GM10248 (cell line): ENCODE data around the gene ALX1.

Source experiments
- CTCF ChIA-PET: fragments of 300-600 bp; sonication (Branson Sonifier 250); formaldehyde crosslinking; extraction: SDS; loops from one replicate; lab custom pipeline; 2021; ENCODE audit warnings: antibody characterized with exemption; lab: Yijun Ruan, JAX
- POLR2A ChIA-PET: fragments of 350-650 bp; sonication (Branson Sonifier 250); formaldehyde crosslinking; extraction: SDS; loops from one replicate; lab custom pipeline; 2020; ENCODE audit warnings: antibody characterized with exemption; lab: Yijun Ruan, JAX
- DNase-seq: peaks from one replicate; pipeline ENCODE4 v3.0.0; 2012; ENCODE audit errors: extremely low spot score
- TF ChIP-seq, protein P1 (sequence below): IDR thresholded peaks from 2 replicates; pipeline ENCODE4 v1.5.1; 2012; ENCODE audit warnings: mild to moderate bottlenecking, low read depth; ENCODE audit errors: extremely low read depth, missing control alignments, control extremely low read depth

ALX1 gene

DNA sequence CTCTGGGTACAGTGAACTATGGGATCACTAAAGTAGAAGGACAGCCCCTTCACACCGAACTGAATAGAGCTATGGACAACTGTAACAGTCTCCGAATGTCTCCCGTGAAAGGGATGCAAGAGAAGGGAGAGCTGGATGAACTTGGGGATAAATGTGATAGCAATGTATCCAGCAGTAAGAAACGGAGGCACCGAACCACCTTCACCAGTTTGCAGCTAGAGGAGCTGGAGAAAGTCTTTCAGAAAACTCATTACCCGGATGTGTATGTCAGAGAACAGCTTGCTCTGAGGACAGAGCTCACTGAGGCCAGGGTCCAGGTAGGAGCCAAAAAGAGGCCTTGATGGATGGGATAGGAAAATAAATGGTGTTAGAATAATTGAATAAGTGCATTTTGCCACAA lies 3.5 kb downstream of the ALX1 start:
- ChIA-PET POLR2A (no interaction called here), CTCF (interaction anchor here (1.2 kb wide), 1 partner anchor 9 kb away, joined by 4 read pairs; no protein-coding TSS in a partner anchor)
- DNase-seq: no peak
- TF ChIP-seq, protein P1, sequence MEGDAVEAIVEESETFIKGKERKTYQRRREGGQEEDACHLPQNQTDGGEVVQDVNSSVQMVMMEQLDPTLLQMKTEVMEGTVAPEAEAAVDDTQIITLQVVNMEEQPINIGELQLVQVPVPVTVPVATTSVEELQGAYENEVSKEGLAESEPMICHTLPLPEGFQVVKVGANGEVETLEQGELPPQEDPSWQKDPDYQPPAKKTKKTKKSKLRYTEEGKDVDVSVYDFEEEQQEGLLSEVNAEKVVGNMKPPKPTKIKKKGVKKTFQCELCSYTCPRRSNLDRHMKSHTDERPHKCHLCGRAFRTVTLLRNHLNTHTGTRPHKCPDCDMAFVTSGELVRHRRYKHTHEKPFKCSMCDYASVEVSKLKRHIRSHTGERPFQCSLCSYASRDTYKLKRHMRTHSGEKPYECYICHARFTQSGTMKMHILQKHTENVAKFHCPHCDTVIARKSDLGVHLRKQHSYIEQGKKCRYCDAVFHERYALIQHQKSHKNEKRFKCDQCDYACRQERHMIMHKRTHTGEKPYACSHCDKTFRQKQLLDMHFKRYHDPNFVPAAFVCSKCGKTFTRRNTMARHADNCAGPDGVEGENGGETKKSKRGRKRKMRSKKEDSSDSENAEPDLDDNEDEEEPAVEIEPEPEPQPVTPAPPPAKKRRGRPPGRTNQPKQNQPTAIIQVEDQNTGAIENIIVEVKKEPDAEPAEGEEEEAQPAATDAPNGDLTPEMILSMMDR: no peak

- POLR2A ChIA-PET: no interaction called here
- CTCF ChIA-PET: no interaction called here
- DNase-seq: no peak
- TF ChIP-seq, protein P1: no peak
Observed at GRCh38 chr12:85296362-85296761, 16.3 kb downstream of the ALX1 start.

DNA sequence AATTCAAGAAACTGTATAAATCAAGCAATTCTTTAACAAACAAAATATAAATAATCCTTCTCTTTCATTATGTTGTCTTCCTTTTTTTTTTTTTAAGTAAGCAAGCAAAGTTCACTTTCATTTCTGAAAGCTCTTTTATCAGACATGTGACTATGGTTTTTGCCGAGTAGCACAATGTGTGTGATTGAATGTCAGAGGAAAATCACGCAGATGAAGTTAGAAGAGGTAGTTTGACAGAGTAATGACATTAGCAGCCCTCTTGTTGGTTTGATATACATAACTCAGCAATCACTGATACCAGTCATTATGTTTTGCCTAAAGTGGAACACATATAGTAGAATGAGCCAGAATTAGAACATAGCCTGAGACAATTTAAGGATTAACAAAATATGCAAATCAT lies 19.0 kb downstream of the ALX1 start:
- CTCF ChIA-PET: interaction anchor here (2.8 kb wide), 1 partner anchor 11 kb away, joined by 18 read pairs; no protein-coding TSS in a partner anchor
- no peak for DNase-seq
- POLR2A ChIA-PET: no interaction called here
- TF ChIP-seq, protein P1: no peak

GRCh38 chr12:85301051-85301450 lies 21.0 kb downstream of the ALX1 start:
- no peak for DNase-seq
- ChIA-PET POLR2A (no interaction called here), CTCF (no interaction called here)
- TF ChIP-seq, protein P1: no peak

DNA sequence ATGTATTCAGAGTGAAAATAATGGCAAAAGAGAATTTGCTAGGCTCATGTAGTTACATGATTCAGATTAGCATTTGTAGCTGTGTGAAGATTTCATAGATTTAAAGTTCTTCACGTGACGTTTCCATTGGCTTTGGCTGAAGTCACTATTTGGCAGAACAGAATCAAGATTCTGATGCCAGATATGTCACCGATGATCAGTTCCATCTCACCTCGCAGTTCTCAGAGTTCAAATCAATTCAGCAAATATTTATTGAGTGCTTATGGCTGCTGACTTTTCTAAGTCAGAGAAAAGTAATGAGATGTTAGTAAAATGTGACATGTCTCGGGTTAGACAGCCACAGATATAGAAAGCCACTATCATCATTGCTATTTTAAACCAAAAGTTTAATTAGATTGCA lies 28.4 kb downstream of the ALX1 start:
- DNase-seq: no peak
- TF ChIP-seq, protein P1: no peak
- POLR2A ChIA-PET: no interaction called here
- CTCF ChIA-PET: interaction anchor here (1.2 to 3.9 kb wide), 3 partner anchors 10 to 141 kb away, joined by 3 to 18 read pairs (median 10); no protein-coding TSS in a partner anchor

GRCh38 chr12:85309125-85309566 lies 29.1 kb downstream of the ALX1 start:
- TF ChIP-seq, protein P1: no peak
- POLR2A ChIA-PET: interaction anchor here (0.7 kb wide), 1 partner anchor 587 kb away, joined by 3 read pairs; no protein-coding TSS in a partner anchor
- CTCF ChIA-PET: interaction anchor here (1.2 to 3.9 kb wide), 7 partner anchors 9 to 553 kb away, joined by 3 to 18 read pairs (median 4); no protein-coding TSS in a partner anchor
- no peak for DNase-seq

- DNase-seq: no peak
- CTCF ChIA-PET: interaction anchor here (0.8 to 3.9 kb wide), 15 partner anchors 10 to 611 kb away, joined by 3 to 18 read pairs (median 4); no protein-coding TSS in a partner anchor
- TF ChIP-seq, protein P1: no peak
- POLR2A ChIA-PET: no interaction called here
Observed at GRCh38 chr12:85310025-85310424, 30.0 kb downstream of the ALX1 start.
